ENCODE results near the gene EMP3.
"Not testable (repeated sequence)": the region's sequence is repeated elsewhere in the genome, so short reads cannot be mapped to it uniquely, and the experiment has no call there.

Gene EMP3

GRCh38 chr19:48303367-48303766 lies 22.0 kb upstream of the EMP3 start:
- no peak for TF ChIP-seq ZFX (IDR thresholded peaks at IDR 0.05)
- TF ChIP-seq, protein P1, sequence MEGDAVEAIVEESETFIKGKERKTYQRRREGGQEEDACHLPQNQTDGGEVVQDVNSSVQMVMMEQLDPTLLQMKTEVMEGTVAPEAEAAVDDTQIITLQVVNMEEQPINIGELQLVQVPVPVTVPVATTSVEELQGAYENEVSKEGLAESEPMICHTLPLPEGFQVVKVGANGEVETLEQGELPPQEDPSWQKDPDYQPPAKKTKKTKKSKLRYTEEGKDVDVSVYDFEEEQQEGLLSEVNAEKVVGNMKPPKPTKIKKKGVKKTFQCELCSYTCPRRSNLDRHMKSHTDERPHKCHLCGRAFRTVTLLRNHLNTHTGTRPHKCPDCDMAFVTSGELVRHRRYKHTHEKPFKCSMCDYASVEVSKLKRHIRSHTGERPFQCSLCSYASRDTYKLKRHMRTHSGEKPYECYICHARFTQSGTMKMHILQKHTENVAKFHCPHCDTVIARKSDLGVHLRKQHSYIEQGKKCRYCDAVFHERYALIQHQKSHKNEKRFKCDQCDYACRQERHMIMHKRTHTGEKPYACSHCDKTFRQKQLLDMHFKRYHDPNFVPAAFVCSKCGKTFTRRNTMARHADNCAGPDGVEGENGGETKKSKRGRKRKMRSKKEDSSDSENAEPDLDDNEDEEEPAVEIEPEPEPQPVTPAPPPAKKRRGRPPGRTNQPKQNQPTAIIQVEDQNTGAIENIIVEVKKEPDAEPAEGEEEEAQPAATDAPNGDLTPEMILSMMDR (conservative IDR thresholded peaks at IDR 0.05) = no peak
- H3K27ac ChIP-seq = no peak overlapping the region

GRCh38 chr19:48303866-48304265 lies 21.5 kb upstream of the EMP3 start:
- H3K27ac ChIP-seq = no peak overlapping the region
- TF ChIP-seq, protein P1 (conservative IDR thresholded peaks at IDR 0.05) = no peak
- no peak for TF ChIP-seq ZFX (IDR thresholded peaks at IDR 0.05)

GRCh38 chr19:48308631-48309586 lies 16.4 kb upstream of the EMP3 start:
- H3K27ac ChIP-seq = no peak overlapping the region
- TF ChIP-seq ZFX (IDR thresholded peaks at IDR 0.05) = no peak
- TF ChIP-seq, protein P1 (conservative IDR thresholded peaks at IDR 0.05) = no peak

GRCh38 chr19:48309731-48310130 lies 15.6 kb upstream of the EMP3 start:
- not testable (repeated sequence) for H3K27ac ChIP-seq

DNA sequence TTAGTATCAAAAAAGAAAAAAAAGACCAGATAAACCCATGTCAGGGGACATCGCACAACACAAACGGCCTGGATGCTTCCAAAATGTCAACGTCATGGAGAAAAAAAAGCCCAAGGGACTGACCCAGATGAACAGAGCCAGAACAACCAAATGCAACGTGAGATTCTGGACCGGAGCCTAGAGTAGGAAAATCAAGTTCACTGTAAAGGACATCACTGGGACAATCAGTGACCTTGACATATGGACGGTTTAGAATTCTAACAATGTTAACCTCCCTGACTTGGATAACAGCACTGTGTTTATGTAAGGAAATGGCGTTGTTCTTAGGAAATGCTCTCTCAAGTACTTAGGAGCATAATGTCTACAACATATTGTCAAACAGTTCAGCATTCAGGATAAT lies 15.1 kb upstream of the EMP3 start:
- no peak overlapping the region for H3K27ac ChIP-seq
- TF ChIP-seq, protein P1 (conservative IDR thresholded peaks at IDR 0.05) = no peak
- TF ChIP-seq ZFX (IDR thresholded peaks at IDR 0.05) = no peak

DNA sequence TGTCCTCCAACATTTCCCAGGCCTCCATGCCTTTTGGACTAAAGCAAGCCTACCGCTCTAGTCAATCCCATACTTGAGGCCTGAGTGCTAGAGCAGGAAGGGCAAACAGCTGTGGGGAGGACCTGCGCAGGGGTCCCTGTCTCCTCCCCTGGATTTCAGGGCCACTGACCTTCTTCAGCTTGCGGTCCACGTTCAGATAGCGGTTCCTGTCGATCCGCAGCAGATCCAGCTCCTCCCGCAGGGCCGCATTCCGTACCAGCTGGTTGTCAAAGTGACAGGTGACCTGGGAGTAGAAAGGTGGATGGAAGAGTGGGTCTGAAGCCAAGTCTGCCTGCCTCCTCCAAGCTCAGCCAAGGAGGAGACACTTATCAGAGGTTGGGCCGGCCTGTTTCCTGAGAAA lies 14.0 kb upstream of the EMP3 start:
- TF ChIP-seq ZFX (IDR thresholded peaks at IDR 0.05) = no peak
- TF ChIP-seq, protein P1 (conservative IDR thresholded peaks at IDR 0.05) = no peak
- no peak overlapping the region for H3K27ac ChIP-seq

DNA sequence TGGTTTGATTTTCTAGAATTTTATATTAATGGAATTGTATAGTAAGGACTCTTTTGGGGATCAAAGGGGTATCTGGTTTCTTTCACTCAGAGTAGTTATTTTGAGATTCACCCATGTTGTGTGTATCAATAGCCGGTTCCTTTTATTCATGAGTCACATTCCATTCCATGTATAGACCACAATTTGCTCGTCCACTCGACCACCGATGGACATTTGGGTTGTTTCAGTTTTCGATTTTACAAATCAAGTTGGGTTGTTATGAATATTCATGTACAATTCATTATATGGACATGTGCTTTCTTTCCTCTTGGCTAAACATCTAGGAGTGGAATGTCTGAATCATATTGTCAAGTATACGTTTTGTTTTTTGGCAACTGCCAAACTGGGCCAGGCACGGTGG lies 9.6 kb upstream of the EMP3 start:
- H3K27ac ChIP-seq = no peak overlapping the region
- TF ChIP-seq, protein P1 (conservative IDR thresholded peaks at IDR 0.05) = no peak
- no peak for TF ChIP-seq ZFX (IDR thresholded peaks at IDR 0.05)

- H3K27ac ChIP-seq = not testable (repeated sequence)
Measured at GRCh38 chr19:48317708-48317960, 7.7 kb upstream of the EMP3 start.

All from C4-2B (cell line).